Muscle of leg (tissue), 11 donors: ENCODE results near the gene LAMTOR4. TPM values are rescaled to one million over a fixed set of nuclear protein-coding genes. Genes with fewer than 3 reads are reported as not detected.
"Not testable (repeated sequence)": the region's sequence is repeated elsewhere in the genome, so short reads cannot be mapped to it uniquely, and the experiment has no call there.

ENCODE experiments used
- DNase-seq: peaks from one replicate; pipeline ENCODE4 v3.0.0; 2013
- H3K27ac ChIP-seq: one replicate; pipeline ENCODE4 v1.5.1; 2013; ENCODE audit warnings: mild to moderate bottlenecking, low read length, control low read depth
- H3K27me3 ChIP-seq: one replicate; pipeline ENCODE4 v1.6.1; 2013; ENCODE audit warnings: low read length; ENCODE audit not compliant: control insufficient read depth, insufficient read depth
- H3K36me3 ChIP-seq: one replicate; pipeline ENCODE4 v1.6.1; 2013; ENCODE audit warnings: low read length; ENCODE audit not compliant: control insufficient read depth, insufficient read depth
- H3K4me1 ChIP-seq: one replicate; pipeline ENCODE4 v1.6.1; 2013; ENCODE audit warnings: low read length; ENCODE audit not compliant: control insufficient read depth, insufficient read depth
- H3K4me3 ChIP-seq: one replicate; pipeline ENCODE4 v1.5.1; 2013; ENCODE audit warnings: low read length, control low read depth
- H3K9me3 ChIP-seq: replicated peaks from 2 replicates; pipeline ENCODE4 v1.6.1; 2013; ENCODE audit warnings: low read depth, low read length; ENCODE audit not compliant: control insufficient read depth
- WGBS: methylation state at CpG from one replicate; pipeline ENCODE4 v1.1.5; 2013; ENCODE audit warnings: missing lambda C conversion rate; ENCODE audit not compliant: insufficient coverage; 5-methylcytosine and 5-hydroxymethylcytosine counted together
- polyA plus RNA-seq, 8 donors: library from polyadenylated mRNA; unstranded; fragments of 120-200 nt; gene quantifications; one replicate each; pipeline versions ENCODE4 v1.2.1 to v1.2.3, GENCODE V29; 2013; ENCODE audit warnings: inconsistent platforms in 1 of 8, low replicate concordance in 1 of 8; ENCODE audit not compliant: insufficient read length in 8 of 8, insufficient read depth in 1 of 8
- total RNA-seq: library from RNA; stranded (reverse); fragments of 120-200 nt; gene quantifications from one replicate; pipeline ENCODE4 v1.2.4, GENCODE V29; 2013

LAMTOR4 gene
- total and polyA plus RNA-seq, 9 donors: 65.0 to 97.1 (median 73.7) TPM

DNA sequence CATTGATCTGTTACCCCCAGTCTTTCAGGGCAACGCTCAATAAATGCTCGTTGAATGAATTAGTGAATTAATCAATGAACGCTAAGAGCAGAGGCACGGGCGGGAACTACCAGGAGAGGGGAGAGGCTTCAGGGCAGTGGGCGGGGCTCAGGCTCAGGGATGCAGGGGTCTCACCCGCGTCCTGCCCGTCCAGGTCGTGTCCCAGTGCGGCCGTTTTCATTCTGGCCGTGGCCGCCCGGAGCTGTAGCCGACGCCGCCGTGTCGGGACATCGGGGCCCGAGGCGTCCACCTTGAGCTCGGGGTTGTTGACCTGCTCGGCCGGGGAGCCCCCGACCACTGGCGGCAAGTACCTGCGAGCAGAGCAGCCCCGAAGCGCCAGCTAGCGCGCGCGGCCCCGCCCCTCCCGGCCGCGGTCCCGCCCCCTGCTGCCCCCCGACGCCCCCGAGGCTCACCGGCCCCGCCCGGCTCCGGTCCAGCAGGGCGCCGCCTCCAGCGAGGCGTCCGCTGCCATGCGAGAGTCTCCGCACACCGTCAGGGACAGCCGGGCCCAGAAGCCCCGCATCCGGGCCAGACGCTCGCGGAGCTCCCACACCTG lies 22.5 kb downstream of the LAMTOR4 start:
- H3K9me3 ChIP-seq: no peaks in the 10 kb centered on the region
- peak overlapping the region; percentile 10 for H3K4me3 ChIP-seq
- H3K4me1 ChIP-seq: peaks cover 37% of the 10 kb centered on the region
- WGBS: 6% methylated on average over 54 of the region's 61 CpGs
- peaks cover 33% of the 10 kb centered on the region for H3K27me3 ChIP-seq
- H3K27ac ChIP-seq: no peak overlapping the region
- H3K36me3 ChIP-seq: peaks cover 4% of the 10 kb centered on the region
- DNase-seq: no peak

DNA sequence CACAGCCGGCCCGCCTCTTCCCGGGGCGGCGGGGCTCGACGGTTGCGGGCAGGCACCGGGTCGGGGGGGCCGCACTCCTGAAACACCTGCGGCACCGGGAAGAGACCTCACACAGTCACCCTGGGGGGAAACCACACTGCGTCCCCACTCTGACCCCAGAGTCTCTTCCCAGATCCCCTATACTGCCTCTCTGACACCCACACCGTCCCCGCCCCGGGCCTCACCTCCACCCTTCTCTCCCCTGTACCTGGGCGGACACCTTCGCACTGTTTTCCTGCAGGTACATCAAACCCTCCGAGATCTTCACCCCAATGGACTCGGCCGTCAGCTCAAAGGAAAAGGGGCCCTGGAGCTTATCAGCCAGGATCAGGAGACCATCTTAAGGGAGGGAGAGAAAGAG lies 23.1 kb downstream of the LAMTOR4 start:
- Histone ChIP-seq H3K36me3 (peaks cover 4% of the 10 kb centered on the region), H3K4me3 (no peak overlapping the region), H3K27me3 (peaks cover 26% of the 10 kb centered on the region), H3K9me3 (no peaks in the 10 kb centered on the region), H3K27ac (no peak overlapping the region), H3K4me1 (peaks cover 36% of the 10 kb centered on the region)
- WGBS: 21% methylated on average over 17 of the region's 22 CpGs
- no peak for DNase-seq

DNA sequence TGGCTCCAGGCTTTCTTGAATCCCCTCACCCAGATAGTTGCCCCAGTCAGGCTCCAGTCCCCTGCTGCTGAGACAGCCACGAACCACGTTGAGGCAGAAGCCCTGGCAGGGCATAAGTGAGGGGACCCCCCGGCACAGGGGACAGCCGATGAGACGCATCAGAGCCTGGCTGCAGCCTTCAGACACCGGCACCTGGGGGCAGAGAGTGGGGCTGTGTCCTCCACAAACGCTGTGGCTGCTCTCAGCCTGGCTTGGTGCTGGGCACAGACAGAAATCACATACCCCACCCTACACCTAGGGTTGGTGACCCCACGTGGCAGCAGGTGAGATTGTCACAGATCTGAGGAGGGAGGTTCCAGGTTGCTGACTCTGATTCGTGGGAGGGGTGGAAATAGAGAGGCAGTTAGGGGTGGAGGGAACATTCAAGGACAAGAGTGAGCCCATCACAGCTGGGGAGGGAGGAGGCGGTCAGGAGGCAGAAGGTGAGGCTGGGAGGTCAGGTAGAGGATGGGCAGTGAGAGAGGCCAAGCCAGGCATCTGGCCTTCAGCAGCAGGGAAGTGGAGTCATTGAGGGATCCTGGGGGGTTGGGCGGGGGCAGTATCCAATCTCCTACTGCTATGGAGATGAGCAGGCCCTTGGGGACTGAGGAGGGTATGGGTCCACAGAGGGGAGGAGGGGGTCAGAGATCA lies 25.2 kb downstream of the LAMTOR4 start:
- Histone ChIP-seq H3K4me1 (peaks cover 26% of the 10 kb centered on the region), H3K36me3 (peaks cover 4% of the 10 kb centered on the region), H3K9me3 (no peaks in the 10 kb centered on the region), H3K27me3 (peaks cover 18% of the 10 kb centered on the region), H3K4me3 (no peak overlapping the region), H3K27ac (no peak overlapping the region)
- no peak for DNase-seq
- 93% methylated on average over 4 of the region's 11 CpGs for WGBS

DNA sequence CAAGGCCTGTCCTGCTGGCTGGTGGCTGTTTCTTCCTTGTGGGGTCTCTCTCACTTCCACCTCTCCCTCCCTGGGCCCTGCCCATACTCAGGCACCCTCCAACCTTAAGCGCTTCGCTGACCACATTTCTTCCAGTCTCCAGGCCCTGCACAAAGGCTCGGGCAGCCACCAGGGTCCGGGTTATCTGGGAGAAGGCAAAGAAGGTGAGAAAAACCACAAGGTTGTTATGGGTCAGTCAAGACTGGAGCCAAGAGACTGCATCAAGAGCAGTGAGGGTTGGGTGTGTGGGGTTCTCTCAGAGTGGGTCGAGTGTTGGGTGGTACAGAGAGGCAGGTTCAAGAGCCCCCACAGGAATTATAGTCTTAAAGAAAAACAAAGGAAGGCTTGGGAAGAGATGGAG lies 25.9 kb downstream of the LAMTOR4 start:
- DNase-seq: no peak
- WGBS: 82% methylated on average over 2 of the region's 5 CpGs
- Histone ChIP-seq H3K36me3 (peaks cover 4% of the 10 kb centered on the region), H3K4me1 (peaks cover 21% of the 10 kb centered on the region), H3K4me3 (no peak overlapping the region), H3K27ac (no peak overlapping the region), H3K9me3 (no peaks in the 10 kb centered on the region), H3K27me3 (peaks cover 20% of the 10 kb centered on the region)

GRCh38 chr7:100175296-100175935 lies 26.7 kb downstream of the LAMTOR4 start:
- peaks cover 4% of the 10 kb centered on the region for H3K36me3 ChIP-seq
- no peak overlapping the region for H3K4me3 ChIP-seq
- no peak overlapping the region for H3K27ac ChIP-seq
- no peaks in the 10 kb centered on the region for H3K9me3 ChIP-seq
- 82% methylated on average over 6 of the region's 14 CpGs for WGBS
- H3K27me3 ChIP-seq: peaks cover 20% of the 10 kb centered on the region
- H3K4me1 ChIP-seq: peaks cover 21% of the 10 kb centered on the region
- no peak for DNase-seq

- Histone ChIP-seq H3K4me1 (peaks cover 16% of the 10 kb centered on the region), H3K36me3 (peaks cover 4% of the 10 kb centered on the region), H3K27ac (no peak overlapping the region), H3K27me3 (peaks cover 17% of the 10 kb centered on the region), H3K4me3 (peak overlapping the region; percentile 80), H3K9me3 (no peaks in the 10 kb centered on the region)
- no peak for DNase-seq
- 38% methylated on average over 5 of the region's 14 CpGs for WGBS
Observed at GRCh38 chr7:100176096-100177044, 27.7 kb downstream of the LAMTOR4 start.

GRCh38 chr7:100177045-100178001 lies 28.6 kb downstream of the LAMTOR4 start, which contains the start of the genes GPC2 and STAG3:
Gene GPC2, minus strand, starts transcription at chr7:100177381. Its CDS starts 182 bp downstream, at chr7:100177199.
Gene STAG3, plus strand, starts transcription at chr7:100177918. Its CDS starts 2,639 bp downstream, at chr7:100180557.
- peaks cover 11% of the 10 kb centered on the region for H3K27me3 ChIP-seq
- peaks cover 16% of the 10 kb centered on the region for H3K4me1 ChIP-seq
- no peaks in the 10 kb centered on the region for H3K9me3 ChIP-seq
- peak; percentile 97 for DNase-seq
- H3K36me3 ChIP-seq: peaks cover 4% of the 10 kb centered on the region
- H3K27ac ChIP-seq: peak within 1 kb of the TSS; percentile 81
- peak within 1 kb of the TSS; percentile 80 for H3K4me3 ChIP-seq
- 2% methylated on average over 67 of the region's 78 CpGs for WGBS

DNA sequence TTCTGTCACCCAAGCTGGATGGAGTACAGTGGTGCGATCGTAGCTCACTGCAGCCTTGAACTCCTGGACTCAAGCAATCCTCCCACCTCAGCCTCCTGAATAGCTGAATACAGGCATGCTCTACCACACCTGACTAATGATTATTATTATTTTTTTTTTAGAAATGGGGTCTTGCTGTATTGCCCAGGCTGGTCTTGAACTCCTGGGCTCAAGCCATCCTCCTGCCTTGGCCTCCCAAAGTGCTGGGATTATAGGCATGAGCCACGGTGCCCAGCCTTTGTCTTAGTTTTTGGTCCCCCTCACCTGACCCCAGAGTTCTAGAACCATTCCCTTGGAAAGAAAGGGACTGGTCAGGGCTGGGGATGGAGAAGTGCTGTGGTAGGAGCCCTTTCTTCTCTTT lies 31.4 kb downstream of the LAMTOR4 start:
- not testable (repeated sequence) for H3K4me3 ChIP-seq, DNase-seq, H3K9me3 ChIP-seq, H3K36me3 ChIP-seq, H3K27ac ChIP-seq
- peaks cover 16% of the 10 kb centered on the region for H3K4me1 ChIP-seq
- no CpG with 5 or more reads among the region's 3 CpGs for WGBS
- H3K27me3 ChIP-seq: peaks cover 11% of the 10 kb centered on the region

DNA sequence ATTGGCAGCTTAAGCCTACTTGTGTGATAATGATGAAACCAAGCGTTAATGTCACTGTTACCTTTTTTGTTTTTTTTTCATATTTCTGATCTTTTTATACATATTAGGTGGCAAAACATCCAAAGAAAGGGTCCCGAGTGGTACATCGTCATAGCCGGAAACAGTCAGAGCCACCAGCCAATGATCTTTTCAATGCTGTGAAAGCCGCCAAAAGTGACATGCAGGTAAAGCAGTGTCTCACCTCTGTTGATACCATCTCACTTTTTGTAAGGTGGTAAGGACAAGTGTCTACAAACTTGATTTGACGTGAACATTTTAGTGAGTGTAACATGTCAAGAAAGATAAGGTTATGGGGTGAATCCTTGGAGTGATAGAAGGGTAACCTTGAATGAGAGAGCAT lies 33.9 kb downstream of the LAMTOR4 start:
- not testable (repeated sequence) for H3K36me3 ChIP-seq, H3K27ac ChIP-seq, H3K9me3 ChIP-seq, DNase-seq, H3K4me3 ChIP-seq, H3K4me1 ChIP-seq
- peaks cover 11% of the 10 kb centered on the region for H3K27me3 ChIP-seq
- WGBS: no CpG with 5 or more reads among the region's 6 CpGs
